Measurements from ENCODE around the gene TUBGCP6.

Gene TUBGCP6

GRCh38 chr22:50249341-50250248 lies 4.8 kb upstream of the TUBGCP6 start:
- ATAC-seq: no peak

- no peak for ATAC-seq
Measured at GRCh38 chr22:50248196-50249081, 3.6 kb upstream of the TUBGCP6 start.

- ATAC-seq: no peak
Measured at GRCh38 chr22:50247748-50248147, 2.9 kb upstream of the TUBGCP6 start.

GRCh38 chr22:50246242-50247175 lies 1.7 kb upstream of the TUBGCP6 start:
- no peak for ATAC-seq

- ATAC-seq: no peak
Measured at GRCh38 chr22:50245214-50246072, 620 bp upstream of the TUBGCP6 start.

GRCh38 chr22:50243685-50244419 lies 971 bp downstream of the TUBGCP6 start:
- no peak for ATAC-seq

- no peak for ATAC-seq
Measured at GRCh38 chr22:50242406-50242949, 2.3 kb downstream of the TUBGCP6 start.

GRCh38 chr22:50238755-50239154 lies 6.1 kb downstream of the TUBGCP6 start:
- ATAC-seq: no peak

- no peak for ATAC-seq
Measured at GRCh38 chr22:50236731-50237409, 8.0 kb downstream of the TUBGCP6 start.

GRCh38 chr22:50233223-50233622 lies 11.6 kb downstream of the TUBGCP6 start:
- ATAC-seq: no peak

- ATAC-seq: no peak
Measured at GRCh38 chr22:50232481-50233151, 12.2 kb downstream of the TUBGCP6 start.

GRCh38 chr22:50229370-50229769 lies 15.5 kb downstream of the TUBGCP6 start:
- ATAC-seq: no peak

GRCh38 chr22:50228366-50228765 lies 16.5 kb downstream of the TUBGCP6 start:
- no peak for ATAC-seq

GRCh38 chr22:50227579-50228215 lies 17.1 kb downstream of the TUBGCP6 start:
- ATAC-seq: no peak

- ATAC-seq: no peak
Measured at GRCh38 chr22:50226875-50227165, 18.0 kb downstream of the TUBGCP6 start.

- no peak for ATAC-seq
Measured at GRCh38 chr22:50226063-50226874, 18.6 kb downstream of the TUBGCP6 start.

- ATAC-seq: no peak
Measured at GRCh38 chr22:50225200-50225969, 19.4 kb downstream of the TUBGCP6 start.
